Measurements from ENCODE around the gene DOK7.
"Not testable (repeated sequence)": the region's sequence is repeated elsewhere in the genome, so short reads cannot be mapped to it uniquely, and the experiment has no call there.

Gene DOK7

GRCh38 chr4:3449574-3450534 is 13.3 kb upstream of the DOK7 start:
- peaks cover 13% of the 10 kb centered on the region for H3K4me1 ChIP-seq (ENCODE audit: control insufficient read depth, insufficient read depth, low read length, unreplicated experiment)
- no peak overlapping the region for H3K27ac ChIP-seq (ENCODE audit: low read depth, low read length)
- no peaks in the 10 kb centered on the region for H3K27me3 ChIP-seq (ENCODE audit: insufficient read depth, low read length)

GRCh38 chr4:3450643-3451042 is 12.5 kb upstream of the DOK7 start:
- H3K27ac ChIP-seq (ENCODE audit: low read depth, low read length), result no peak overlapping the region
- H3K79me2 ChIP-seq (ENCODE audit: control insufficient read depth, insufficient read depth, low read length, unreplicated experiment), result no peaks in the 10 kb centered on the region

More at GRCh38 chr4:3449574-3450534, 13.3 kb upstream of the DOK7 start:
- Histone ChIP-seq H3K79me2 (ENCODE audit: control insufficient read depth, insufficient read depth, low read length, unreplicated experiment) (no peaks in the 10 kb centered on the region), H3K4me3 (ENCODE audit: low read depth, low read length) (no peak overlapping the region), H2AFZ (ENCODE audit: low read length, unreplicated experiment) (no peak overlapping the region), H3K36me3 (ENCODE audit: insufficient read depth, low read length) (no peaks in the 10 kb centered on the region)

DNA sequence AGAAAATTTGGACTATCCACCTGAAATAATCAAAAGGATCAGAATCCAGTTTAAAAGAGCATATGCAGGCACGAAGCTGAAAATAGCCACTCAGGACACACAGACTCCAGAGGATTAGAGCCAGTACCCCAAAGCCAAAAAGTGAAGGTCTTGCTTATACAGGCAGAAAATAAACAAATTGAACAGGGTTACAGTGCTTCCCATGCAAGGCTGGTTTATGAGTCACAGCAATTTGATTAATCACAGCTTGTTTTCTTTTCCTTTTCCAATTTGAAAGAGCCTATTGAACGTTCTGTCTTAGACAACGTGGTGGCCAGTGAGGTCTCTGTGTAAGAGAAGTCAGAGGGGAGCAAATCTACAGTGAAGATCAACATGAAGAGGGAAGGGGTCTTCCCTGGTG is 11.2 kb upstream of the DOK7 start:
- Histone ChIP-seq H2AFZ (ENCODE audit: low read length, unreplicated experiment) (no peak overlapping the region), H3K4me3 (ENCODE audit: low read depth, low read length) (no peak overlapping the region), H3K36me3 (ENCODE audit: insufficient read depth, low read length) (no peaks in the 10 kb centered on the region), H3K27me3 (ENCODE audit: insufficient read depth, low read length) (no peaks in the 10 kb centered on the region), H3K79me2 (ENCODE audit: control insufficient read depth, insufficient read depth, low read length, unreplicated experiment) (no peaks in the 10 kb centered on the region), H3K4me1 (ENCODE audit: control insufficient read depth, insufficient read depth, low read length, unreplicated experiment) (peaks cover 13% of the 10 kb centered on the region), H3K27ac (ENCODE audit: low read depth, low read length) (no peak overlapping the region; the same call in 1 of the 2 replicates)

More at GRCh38 chr4:3450643-3451042, 12.5 kb upstream of the DOK7 start:
- Histone ChIP-seq H3K4me3 (ENCODE audit: low read depth, low read length) (no peak overlapping the region), H2AFZ (ENCODE audit: low read length, unreplicated experiment) (no peak overlapping the region), H3K36me3 (ENCODE audit: insufficient read depth, low read length) (no peaks in the 10 kb centered on the region), H3K27me3 (ENCODE audit: insufficient read depth, low read length) (no peaks in the 10 kb centered on the region), H3K4me1 (ENCODE audit: control insufficient read depth, insufficient read depth, low read length, unreplicated experiment) (peaks cover 13% of the 10 kb centered on the region)

DNA sequence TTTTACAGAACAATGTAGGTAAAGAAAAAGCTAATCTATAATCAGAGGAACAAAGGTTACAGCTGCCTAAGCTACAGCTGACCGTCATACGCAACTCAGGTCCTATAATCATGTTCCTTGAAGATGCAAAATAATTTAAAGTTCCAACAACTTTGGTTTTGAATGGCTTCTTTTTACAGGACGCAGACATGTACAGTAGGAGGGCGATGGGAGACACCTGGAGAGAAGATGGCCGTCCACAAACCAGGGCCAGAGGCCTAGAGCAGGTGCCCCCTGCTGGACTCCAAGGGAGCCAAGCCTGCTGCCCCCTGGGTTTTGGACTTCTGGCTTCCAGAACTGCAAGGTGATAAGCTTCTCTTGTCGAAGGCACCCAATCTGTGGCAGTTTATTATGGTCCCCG is 10.7 kb upstream of the DOK7 start:
- H3K4me1 ChIP-seq (ENCODE audit: control insufficient read depth, insufficient read depth, low read length, unreplicated experiment), result peaks cover 13% of the 10 kb centered on the region
- no peaks in the 10 kb centered on the region for H3K36me3 ChIP-seq (ENCODE audit: insufficient read depth, low read length)
- no peak overlapping the region for H3K4me3 ChIP-seq (ENCODE audit: low read depth, low read length)
- no peaks in the 10 kb centered on the region for H3K27me3 ChIP-seq (ENCODE audit: insufficient read depth, low read length)
- H2AFZ ChIP-seq (ENCODE audit: low read length, unreplicated experiment), result no peak overlapping the region
- no peak overlapping the region; the same call in 1 of the 2 replicates for H3K27ac ChIP-seq (ENCODE audit: low read depth, low read length)
- no peaks in the 10 kb centered on the region for H3K79me2 ChIP-seq (ENCODE audit: control insufficient read depth, insufficient read depth, low read length, unreplicated experiment)

- H3K4me3 ChIP-seq (ENCODE audit: low read depth, low read length); H3K36me3 ChIP-seq (ENCODE audit: insufficient read depth, low read length); H3K79me2 ChIP-seq (ENCODE audit: control insufficient read depth, insufficient read depth, low read length, unreplicated experiment); H2AFZ ChIP-seq (ENCODE audit: low read length, unreplicated experiment); H3K27ac ChIP-seq (ENCODE audit: low read depth, low read length): not testable (repeated sequence)
- Histone ChIP-seq H3K4me1 (ENCODE audit: control insufficient read depth, insufficient read depth, low read length, unreplicated experiment) (peaks cover 13% of the 10 kb centered on the region), H3K27me3 (ENCODE audit: insufficient read depth, low read length) (peaks cover 11% of the 10 kb centered on the region; the same call in 1 of the 2 replicates)
These were observed 7.5 kb upstream of the DOK7 start for GRCh38 chr4:3455596-3455995.

- H3K27ac ChIP-seq (ENCODE audit: low read depth, low read length), result no peak overlapping the region
- no peak overlapping the region for H3K4me3 ChIP-seq (ENCODE audit: low read depth, low read length)
- no peak overlapping the region for H2AFZ ChIP-seq (ENCODE audit: low read length, unreplicated experiment)
- H3K79me2 ChIP-seq (ENCODE audit: control insufficient read depth, insufficient read depth, low read length, unreplicated experiment), result no peaks in the 10 kb centered on the region
- H3K4me1 ChIP-seq (ENCODE audit: control insufficient read depth, insufficient read depth, low read length, unreplicated experiment), result no peaks in the 10 kb centered on the region
- H3K27me3 ChIP-seq (ENCODE audit: insufficient read depth, low read length), result peaks cover 27% of the 10 kb centered on the region; the same call in 1 of the 2 replicates
- no peaks in the 10 kb centered on the region for H3K36me3 ChIP-seq (ENCODE audit: insufficient read depth, low read length)
These were observed 4.7 kb upstream of the DOK7 start for GRCh38 chr4:3458371-3458770.

DNA sequence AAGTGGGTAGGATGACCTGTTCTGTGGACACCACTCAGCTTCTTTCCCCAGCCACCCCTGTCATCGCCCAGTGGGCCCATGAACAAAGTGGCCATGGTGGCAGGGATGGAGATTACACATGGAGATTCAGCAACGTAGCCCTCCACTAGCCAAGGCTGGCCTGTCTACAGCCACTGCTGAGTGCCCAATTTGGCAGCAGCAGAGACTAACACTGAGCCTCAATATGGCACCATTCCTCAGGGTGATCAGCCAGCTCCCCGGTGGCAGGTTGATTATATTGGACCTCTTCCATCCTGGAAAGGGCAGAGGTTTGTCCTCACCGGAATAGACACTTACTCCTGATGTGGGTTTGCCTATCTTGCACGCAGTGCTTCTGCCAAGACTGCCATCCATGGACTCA is 4.0 kb upstream of the DOK7 start:
- H3K4me3 ChIP-seq (ENCODE audit: low read depth, low read length); H3K36me3 ChIP-seq (ENCODE audit: insufficient read depth, low read length); H2AFZ ChIP-seq (ENCODE audit: low read length, unreplicated experiment); H3K4me1 ChIP-seq (ENCODE audit: control insufficient read depth, insufficient read depth, low read length, unreplicated experiment); H3K79me2 ChIP-seq (ENCODE audit: control insufficient read depth, insufficient read depth, low read length, unreplicated experiment); H3K27ac ChIP-seq (ENCODE audit: low read depth, low read length): not testable (repeated sequence)
- peaks cover 35% of the 10 kb centered on the region; the same call in 1 of the 2 replicates for H3K27me3 ChIP-seq (ENCODE audit: insufficient read depth, low read length)

DNA sequence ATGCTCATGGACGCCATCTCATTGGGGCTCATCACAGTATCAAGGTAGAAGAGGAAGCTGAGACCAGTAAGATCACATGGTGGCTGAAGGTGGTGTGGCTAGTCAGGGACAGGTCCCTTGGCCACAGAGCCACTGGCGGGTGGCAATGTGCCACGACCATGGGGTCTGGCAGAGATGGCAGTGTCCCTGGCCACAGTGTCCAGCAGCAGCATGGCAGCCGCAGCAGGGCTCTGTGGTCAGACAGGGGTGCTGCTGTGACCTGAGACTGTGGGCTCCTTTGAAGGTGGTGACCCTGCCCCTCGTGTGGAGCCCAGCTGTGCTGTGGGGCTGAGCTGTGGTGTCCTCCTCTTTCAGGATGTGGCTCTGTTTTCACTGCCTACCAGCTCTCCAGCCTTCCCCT is 2.2 kb upstream of the DOK7 start:
- no peaks in the 10 kb centered on the region for H3K79me2 ChIP-seq (ENCODE audit: control insufficient read depth, insufficient read depth, low read length, unreplicated experiment)
- H3K4me1 ChIP-seq (ENCODE audit: control insufficient read depth, insufficient read depth, low read length, unreplicated experiment), result no peaks in the 10 kb centered on the region
- H2AFZ ChIP-seq (ENCODE audit: low read length, unreplicated experiment), result no peak overlapping the region
- H3K27ac ChIP-seq (ENCODE audit: low read depth, low read length), result no peak overlapping the region
- no peaks in the 10 kb centered on the region for H3K36me3 ChIP-seq (ENCODE audit: insufficient read depth, low read length)
- H3K4me3 ChIP-seq (ENCODE audit: low read depth, low read length), result no peak overlapping the region
- H3K27me3 ChIP-seq (ENCODE audit: insufficient read depth, low read length), result peaks cover 41% of the 10 kb centered on the region; the same call in 1 of the 2 replicates

DNA sequence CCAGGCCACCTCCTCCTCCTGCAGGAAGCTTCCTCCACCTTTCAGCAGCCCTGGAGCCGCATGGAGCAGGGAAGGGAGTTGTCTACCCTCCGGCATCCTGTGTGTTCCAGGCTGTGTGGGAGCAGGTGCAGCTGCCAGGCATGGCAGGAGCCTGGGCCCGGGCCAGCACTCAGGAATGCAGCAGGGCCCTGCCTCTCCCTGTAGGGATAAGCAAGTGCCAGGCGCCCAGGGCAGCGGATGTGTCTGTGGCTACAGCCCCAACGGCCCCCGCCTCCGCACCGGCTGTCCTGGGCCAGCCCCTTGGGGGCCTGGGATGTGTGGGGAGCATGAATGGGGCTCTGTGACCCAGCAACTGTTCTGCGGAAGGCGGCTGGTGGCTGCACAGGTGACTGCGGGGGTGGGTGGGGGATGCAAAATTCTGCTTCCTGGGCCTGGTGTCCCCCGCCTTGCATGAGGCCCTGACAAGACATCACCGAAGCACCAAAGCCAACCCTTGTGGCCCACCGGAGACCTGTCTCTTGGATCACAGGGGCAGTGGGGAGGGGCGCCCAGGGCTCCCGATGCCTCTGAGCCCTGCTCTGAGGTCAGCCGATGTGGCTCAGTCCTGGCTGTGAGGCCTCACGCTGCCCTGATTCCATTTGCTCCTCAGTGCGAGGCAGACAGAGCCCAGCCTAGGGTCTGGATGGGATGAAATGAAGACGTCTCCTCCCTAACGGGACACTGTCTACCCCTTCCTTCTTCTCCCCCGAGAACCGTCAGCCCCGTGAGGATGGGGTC is 1.4 kb upstream of the DOK7 start:
- H3K4me1 ChIP-seq (ENCODE audit: control insufficient read depth, insufficient read depth, low read length, unreplicated experiment), result no peaks in the 10 kb centered on the region

GRCh38 chr4:3462321-3462789 is 751 bp upstream of the DOK7 start:
- H3K27me3 ChIP-seq (ENCODE audit: insufficient read depth, low read length), result peaks cover 41% of the 10 kb centered on the region; the same call in 1 of the 2 replicates
- no peak overlapping the region for H2AFZ ChIP-seq (ENCODE audit: low read length, unreplicated experiment)
- H3K27ac ChIP-seq (ENCODE audit: low read depth, low read length), result no peak overlapping the region
- no peaks in the 10 kb centered on the region for H3K79me2 ChIP-seq (ENCODE audit: control insufficient read depth, insufficient read depth, low read length, unreplicated experiment)
- H3K4me3 ChIP-seq (ENCODE audit: low read depth, low read length), result no peak overlapping the region
- H3K36me3 ChIP-seq (ENCODE audit: insufficient read depth, low read length), result no peaks in the 10 kb centered on the region
- no peaks in the 10 kb centered on the region for H3K4me1 ChIP-seq (ENCODE audit: control insufficient read depth, insufficient read depth, low read length, unreplicated experiment)

More for the DNA sequence above, 1.4 kb upstream of the DOK7 start:
- Histone ChIP-seq H3K27ac (ENCODE audit: low read depth, low read length) (no peak overlapping the region), H3K4me3 (ENCODE audit: low read depth, low read length) (no peak overlapping the region), H3K79me2 (ENCODE audit: control insufficient read depth, insufficient read depth, low read length, unreplicated experiment) (no peaks in the 10 kb centered on the region), H3K27me3 (ENCODE audit: insufficient read depth, low read length) (peaks cover 41% of the 10 kb centered on the region; the same call in 1 of the 2 replicates), H2AFZ (ENCODE audit: low read length, unreplicated experiment) (no peak overlapping the region), H3K36me3 (ENCODE audit: insufficient read depth, low read length) (no peaks in the 10 kb centered on the region)

Data from ACC112 (cell line).